ENCODE measurements around the gene ANKRD33B.

DNA sequence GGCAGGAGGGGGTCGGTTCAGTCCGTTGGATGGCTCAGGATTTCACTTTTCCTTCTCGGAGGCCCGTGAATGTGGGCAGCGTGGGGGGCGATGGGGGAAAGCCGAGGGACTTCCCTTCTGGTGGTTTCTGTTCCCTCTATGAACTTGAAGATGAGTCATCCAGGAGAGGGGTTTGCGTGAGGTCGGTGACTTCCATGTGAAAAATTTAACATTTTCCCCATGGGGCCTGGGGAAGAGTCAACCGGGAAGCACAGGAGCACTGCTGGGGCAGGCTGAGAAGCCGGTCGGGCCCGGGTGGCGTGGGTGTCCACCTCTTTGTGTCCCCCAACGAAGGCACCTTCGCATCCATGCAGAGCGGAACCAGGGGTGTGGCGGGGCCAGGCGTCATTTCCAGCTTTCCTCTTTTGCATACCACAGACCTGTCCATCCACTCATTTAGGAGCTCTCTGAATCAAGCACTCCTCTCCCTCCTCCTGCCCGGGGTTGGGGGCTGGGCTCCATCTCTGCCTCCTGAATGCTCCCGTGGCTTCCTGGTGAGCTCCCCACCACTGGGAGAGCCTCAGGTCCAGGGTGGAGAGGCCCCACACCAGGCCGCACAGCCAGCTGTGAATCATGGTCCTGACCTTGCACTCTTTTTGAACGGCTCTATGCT is 68.4 kb downstream of the ANKRD33B start:
- TF ChIP-seq CTCF (IDR thresholded peaks at IDR 0.05 in 2 of 3, conservative IDR thresholded peaks at IDR 0.05 in 1 of 3; ENCODE audit: insufficient read depth in 2 of 3, low read depth in 1 of 3, low read length in 3 of 3), result no peak
- TF ChIP-seq RCOR1 (IDR thresholded peaks at IDR 0.05; ENCODE audit: borderline replicate concordance in 1 of 2, low read depth in 2 of 2, low read length in 2 of 2), result no peak
- TF ChIP-seq TCF7L2 (IDR thresholded peaks at IDR 0.05; ENCODE audit: low read depth, low read length), result no peak
- no peak for TF ChIP-seq KDM1A (IDR thresholded peaks at IDR 0.05)

Data from K562 (cell line).